B cell (primary cell): ENCODE data around the gene PMF1. TPM values are rescaled to one million over a fixed set of nuclear protein-coding genes. Genes with fewer than 3 reads are reported as not detected.

Experiments used
- ATAC-seq: fragments of 200-7000 bp; cut with Tn5 transposase; one replicate; pipeline ENCODE4 v1.10.0; 2021; ENCODE audit warnings: low read depth, mild to moderate bottlenecking, moderate number of reproducible peaks, moderate library complexity
- CTCF ChIA-PET: fragments of 350-600 bp; sonication (Branson Sonifier 250); formaldehyde crosslinking; loops from one replicate; lab custom pipeline; 2021; ENCODE audit warnings: antibody characterized with exemption, inconsistent platforms; lab: Charles Lee
- POLR2A ChIA-PET: fragments of 350-600 bp; sonication (Branson Sonifier 250); formaldehyde crosslinking; loops from one replicate; lab custom pipeline; 2021; ENCODE audit warnings: antibody characterized with exemption; lab: Charles Lee
- DNase-seq: peaks from one replicate; pipeline ENCODE4 v3.0.0; 2013
- H2AFZ ChIP-seq: 2 replicates; pipeline ENCODE4 v1.6.1; 2012; ENCODE audit warnings: mild to moderate bottlenecking, low read depth, low read length; ENCODE audit not compliant: insufficient read depth, poor library complexity, severe bottlenecking
- H3K27ac ChIP-seq, 2 donors: 1 replicate in 1 of 2; 2 replicates in 1 of 2; pipeline ENCODE4 v1.5.1; 2012 to 2013; ENCODE audit warnings: low read length in 2 of 2, mild to moderate bottlenecking in 2 of 2, moderate library complexity in 1 of 2
- H3K27me3 ChIP-seq, 4 experiments: fragments of 200-600 bp in 1 of 4; sonication (generic) in 1 of 4; replicated peaks in 1 of 4; 1 replicate in 2 of 4; 2 replicates in 2 of 4; pipeline versions ENCODE4 v1.6.1 to v1.7.0; 2013 to 2016; ENCODE audit warnings: low read length in 3 of 4, mild to moderate bottlenecking in 2 of 4, mixed read lengths in 1 of 4, moderate library complexity in 1 of 4; ENCODE audit not compliant: insufficient read depth in 4 of 4, control insufficient read depth in 3 of 4; ENCODE audit errors: control extremely low read depth in 1 of 4
- H3K36me3 ChIP-seq, 2 experiments: replicated peaks in 1 of 2; 1 replicate in 1 of 2; 2 replicates in 1 of 2; pipeline versions ENCODE4 v1.6.1 to v1.7.1; 2013; ENCODE audit warnings: low read length in 1 of 2; ENCODE audit not compliant: insufficient read depth in 2 of 2, control insufficient read depth in 1 of 2; ENCODE audit errors: control extremely low read depth in 1 of 2, extremely low read depth in 1 of 2
- H3K4me1 ChIP-seq, 2 donors: fragments of 200-600 bp in 1 of 2; sonication (generic) in 1 of 2; 1 replicate in 1 of 2; 2 replicates in 1 of 2; pipeline versions ENCODE4 v1.5.1 to v1.6.1; 2013 to 2017; ENCODE audit warnings: low read length in 2 of 2; ENCODE audit not compliant: control insufficient read depth in 2 of 2, insufficient read depth in 2 of 2
- H3K4me2 ChIP-seq: replicated peaks from 2 replicates; pipeline ENCODE3; 2012; ENCODE audit warnings: mild to moderate bottlenecking, low read depth, low read length; ENCODE audit not compliant: poor library complexity, severe bottlenecking
- H3K4me3 ChIP-seq, 5 experiments: fragments of 200-600 bp in 1 of 5; sonication (generic) in 1 of 5; 1 replicate in 3 of 5; 2 replicates in 2 of 5; pipeline versions ENCODE4 v1.5.1 to v1.7.0; 2011 to 2016; ENCODE audit warnings: low read length in 4 of 5, mild to moderate bottlenecking in 4 of 5, low read depth in 2 of 5, control low read depth in 1 of 5, moderate library complexity in 1 of 5; ENCODE audit not compliant: insufficient read depth in 1 of 5; ENCODE audit errors: control extremely low read depth in 1 of 5, extremely low read depth in 1 of 5
- H3K79me2 ChIP-seq: fragments of 200-600 bp; sonication (generic); one replicate; pipeline ENCODE4 v1.6.0; 2016; ENCODE audit warnings: low read length; ENCODE audit not compliant: control insufficient read depth, insufficient read depth
- H3K9ac ChIP-seq: fragments of 200-600 bp; sonication (generic); 2 replicates; pipeline ENCODE4 v1.6.1; 2017; ENCODE audit warnings: mild to moderate bottlenecking, low read length, moderate library complexity
- H3K9me3 ChIP-seq, 3 donors: one replicate each; pipeline versions ENCODE4 v1.6.1 to v1.7.1; 2013; ENCODE audit warnings: low read length in 2 of 3; ENCODE audit not compliant: control insufficient read depth in 2 of 3, insufficient read depth in 1 of 3; ENCODE audit errors: control extremely low read depth in 1 of 3
- H4K20me1 ChIP-seq: 2 replicates; pipeline ENCODE4 v1.6.0; 2012; ENCODE audit warnings: mild to moderate bottlenecking, low read length; ENCODE audit not compliant: insufficient read depth, control insufficient read depth, poor library complexity, severe bottlenecking
- H3K27ac Mint-ChIP-seq: one replicate; pipeline ENCODE4 v1.8.0; 2021; ENCODE audit warnings: mixed read lengths
- H3K27me3 Mint-ChIP-seq: one replicate; pipeline ENCODE4 v1.8.0; 2021; ENCODE audit warnings: mixed read lengths
- H3K4me1 Mint-ChIP-seq: one replicate; pipeline ENCODE4 v1.8.0; 2021; ENCODE audit warnings: mixed read lengths
- H3K4me3 Mint-ChIP-seq: one replicate; pipeline ENCODE4 v1.8.0; 2021; ENCODE audit warnings: mixed read lengths
- H3K9me3 Mint-ChIP-seq: one replicate; pipeline ENCODE4 v1.8.0; 2022; ENCODE audit warnings: mixed read lengths; ENCODE audit not compliant: insufficient read depth
- EZH2 ChIP-seq: IDR thresholded peaks from 2 replicates; pipeline ENCODE4 v1.6.1; 2012; ENCODE audit warnings: borderline replicate concordance, low read depth, mild to moderate bottlenecking, moderate library complexity, low read length; ENCODE audit not compliant: insufficient read depth, poor library complexity, severe bottlenecking
- WGBS: methylation state at CpG from one replicate; pipeline ENCODE4 v1.1.5; 2013; ENCODE audit warnings: missing lambda C conversion rate; ENCODE audit not compliant: insufficient coverage; 5-methylcytosine and 5-hydroxymethylcytosine counted together
- intact Hi-C: fragments of 100-400 bp; cut with micrococcal nuclease; formaldehyde crosslinking; loops from one replicate; pipeline ENCODE4 v1.10.0; 2022
- polyA plus RNA-seq: library from polyadenylated mRNA; depleted of rRNA; stranded (reverse); fragments of >200 nt; gene quantifications from 2 replicates; pipeline ENCODE4 v1.2.3, GENCODE V29; 2012
- total RNA-seq, 2 donors: library from RNA; stranded (reverse); fragments of 120-200 nt in 1 of 2; gene quantifications; 1 replicate in 1 of 2; 2 replicates in 1 of 2; pipeline versions ENCODE4 v1.2.3 to v1.2.4, GENCODE V29; 2013 to 2022
- TF ChIP-seq, protein P1 (sequence below): fragments of 200-600 bp; IDR thresholded peaks from one replicate; pipeline ENCODE4 v1.8.0; 2022; ENCODE audit warnings: antibody characterized with exemption, mild to moderate bottlenecking

Gene PMF1
- total and polyA plus RNA-seq, 2 donors (not counting 1 experiment from before 2014, with no cell fraction given), result 58.3 to 101 TPM

DNA sequence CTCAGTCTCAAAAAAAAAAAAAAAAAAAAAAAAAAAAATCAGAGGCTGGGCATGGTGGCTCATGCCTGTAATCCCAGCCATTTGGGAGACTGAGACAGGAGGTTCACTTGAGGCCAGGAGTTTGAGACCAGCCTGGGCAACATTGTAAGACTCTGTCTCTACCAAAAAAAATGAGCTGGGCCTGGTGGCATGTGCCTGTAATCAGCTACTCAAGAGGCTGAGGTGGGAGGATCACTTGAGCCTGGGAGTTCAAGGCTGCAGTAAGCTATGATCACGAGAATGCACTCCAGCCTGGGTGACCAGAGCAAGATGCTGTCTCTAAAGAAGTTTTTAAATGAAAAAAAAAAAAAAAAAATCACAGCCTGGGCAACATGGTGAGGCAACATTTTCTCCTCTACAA lies 49.1 kb upstream of the PMF1 start:
- CTCF ChIA-PET, result interaction anchor here (0.8 to 2.4 kb wide), 7 partner anchors 10 to 64 kb away, joined by 3 to 8 read pairs (median 4); partner anchors contain the start of gene SEMA4A
- intact Hi-C loops, result no loop called here
- no peak for DNase-seq
- TF ChIP-seq EZH2, result no peak
- TF ChIP-seq, protein P1, sequence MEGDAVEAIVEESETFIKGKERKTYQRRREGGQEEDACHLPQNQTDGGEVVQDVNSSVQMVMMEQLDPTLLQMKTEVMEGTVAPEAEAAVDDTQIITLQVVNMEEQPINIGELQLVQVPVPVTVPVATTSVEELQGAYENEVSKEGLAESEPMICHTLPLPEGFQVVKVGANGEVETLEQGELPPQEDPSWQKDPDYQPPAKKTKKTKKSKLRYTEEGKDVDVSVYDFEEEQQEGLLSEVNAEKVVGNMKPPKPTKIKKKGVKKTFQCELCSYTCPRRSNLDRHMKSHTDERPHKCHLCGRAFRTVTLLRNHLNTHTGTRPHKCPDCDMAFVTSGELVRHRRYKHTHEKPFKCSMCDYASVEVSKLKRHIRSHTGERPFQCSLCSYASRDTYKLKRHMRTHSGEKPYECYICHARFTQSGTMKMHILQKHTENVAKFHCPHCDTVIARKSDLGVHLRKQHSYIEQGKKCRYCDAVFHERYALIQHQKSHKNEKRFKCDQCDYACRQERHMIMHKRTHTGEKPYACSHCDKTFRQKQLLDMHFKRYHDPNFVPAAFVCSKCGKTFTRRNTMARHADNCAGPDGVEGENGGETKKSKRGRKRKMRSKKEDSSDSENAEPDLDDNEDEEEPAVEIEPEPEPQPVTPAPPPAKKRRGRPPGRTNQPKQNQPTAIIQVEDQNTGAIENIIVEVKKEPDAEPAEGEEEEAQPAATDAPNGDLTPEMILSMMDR, result no peak
- Histone ChIP-seq H3K9me3 (no peaks in the 10 kb centered on the region), H3K4me2 (no peak overlapping the region), H2AFZ (no peak overlapping the region), H3K4me3 (no peak overlapping the region), H3K9ac (no peak overlapping the region), H3K4me1 (peaks cover 15 to 26% of the 10 kb centered on the region in 2 donors), H3K79me2 (no peaks in the 10 kb centered on the region), H3K36me3 (no peaks in the 10 kb centered on the region), H4K20me1 (no peaks in the 10 kb centered on the region), H3K27me3 (peaks cover 0 to 17% (median 6%) of the 10 kb centered on the region in 4 experiments), H3K27ac (no peak overlapping the region)
- peaks cover 14% of the 10 kb centered on the region for H3K27me3 Mint-ChIP-seq
- no peak overlapping the region for H3K27ac Mint-ChIP-seq
- no peaks in the 10 kb centered on the region for H3K9me3 Mint-ChIP-seq
- no peak for ATAC-seq
- POLR2A ChIA-PET, result interaction anchor here (0.7 kb wide), 2 partner anchors 37 to 117 kb away, joined by 5 to 6 read pairs; no protein-coding TSS in a partner anchor
- H3K4me1 Mint-ChIP-seq, result peaks cover 28% of the 10 kb centered on the region
- no CpG with 5 or more reads among the region's 1 CpG for WGBS
- no peak overlapping the region for H3K4me3 Mint-ChIP-seq

DNA sequence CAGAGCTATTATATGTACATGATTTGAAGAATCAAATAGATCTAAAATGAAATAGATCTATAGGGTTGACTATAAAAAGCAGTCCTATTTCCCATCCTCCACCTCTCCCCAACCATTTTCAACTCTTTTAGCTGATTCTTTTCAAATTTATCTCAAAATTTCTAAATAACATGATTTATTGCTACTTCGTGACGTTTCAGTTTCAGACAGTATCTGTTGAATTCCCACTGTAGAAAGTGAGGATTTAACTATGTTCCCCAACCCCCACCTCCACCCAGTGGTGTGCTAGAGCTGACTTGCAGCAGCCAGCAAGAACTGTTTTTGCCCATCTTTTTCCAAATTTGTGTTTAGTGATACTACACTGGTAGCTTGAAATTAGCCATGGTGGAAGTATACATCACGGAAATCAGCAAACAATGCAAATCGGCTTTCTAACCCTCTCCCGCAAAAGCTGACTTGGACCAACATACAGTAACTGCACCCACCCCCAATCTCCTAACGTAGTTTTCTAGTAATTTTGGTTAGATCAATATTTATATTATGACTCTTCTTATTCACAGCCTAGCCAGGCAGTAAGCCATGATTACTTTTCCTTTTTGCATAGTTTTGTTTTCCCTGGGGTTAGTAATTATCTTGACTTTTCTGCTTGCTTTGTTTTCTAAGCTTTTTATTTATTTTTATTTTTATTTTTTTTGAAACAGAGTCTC lies 48.5 kb upstream of the PMF1 start:
- no peak for DNase-seq
- no peak overlapping the region for H3K27ac Mint-ChIP-seq
- no CpG with 5 or more reads among the region's 6 CpGs for WGBS
- Histone ChIP-seq H3K27ac (no peak overlapping the region), H3K79me2 (no peaks in the 10 kb centered on the region), H3K36me3 (no peaks in the 10 kb centered on the region), H3K9ac (no peak overlapping the region), H3K4me1 (peaks cover 9 to 20% of the 10 kb centered on the region in 2 donors), H3K27me3 (peaks cover 0 to 17% (median 5%) of the 10 kb centered on the region in 4 experiments), H3K4me2 (no peak overlapping the region), H3K4me3 (no peak overlapping the region), H4K20me1 (no peaks in the 10 kb centered on the region), H2AFZ (no peak overlapping the region), H3K9me3 (no peaks in the 10 kb centered on the region)
- no peaks in the 10 kb centered on the region for H3K9me3 Mint-ChIP-seq
- no peak for ATAC-seq
- POLR2A ChIA-PET, result interaction anchor here (0.7 kb wide), 2 partner anchors 36 to 117 kb away, joined by 5 to 6 read pairs; no protein-coding TSS in a partner anchor
- CTCF ChIA-PET, result interaction anchor here (0.8 to 2.4 kb wide), 10 partner anchors 8 to 64 kb away, joined by 3 to 8 read pairs (median 4); partner anchors contain the start of gene SEMA4A
- TF ChIP-seq, protein P1, result no peak
- TF ChIP-seq EZH2, result no peak
- H3K4me1 Mint-ChIP-seq, result peaks cover 22% of the 10 kb centered on the region
- no peak overlapping the region for H3K4me3 Mint-ChIP-seq
- intact Hi-C loops, result no loop called here
- peaks cover 9% of the 10 kb centered on the region for H3K27me3 Mint-ChIP-seq
